Erythroblast (primary cell): ENCODE results near the gene REV3L.

ENCODE experiments used
- GATA1 ChIP-seq: IDR thresholded peaks from 2 replicates; pipeline ENCODE4 v1.6.1; 2011; ENCODE audit warnings: low read depth, mild to moderate bottlenecking, control low read depth, low read length, moderate library complexity
- POLR2A ChIP-seq: IDR thresholded peaks from 2 replicates; pipeline ENCODE4 v1.6.1; 2011; ENCODE audit warnings: mild to moderate bottlenecking, low read length

DNA sequence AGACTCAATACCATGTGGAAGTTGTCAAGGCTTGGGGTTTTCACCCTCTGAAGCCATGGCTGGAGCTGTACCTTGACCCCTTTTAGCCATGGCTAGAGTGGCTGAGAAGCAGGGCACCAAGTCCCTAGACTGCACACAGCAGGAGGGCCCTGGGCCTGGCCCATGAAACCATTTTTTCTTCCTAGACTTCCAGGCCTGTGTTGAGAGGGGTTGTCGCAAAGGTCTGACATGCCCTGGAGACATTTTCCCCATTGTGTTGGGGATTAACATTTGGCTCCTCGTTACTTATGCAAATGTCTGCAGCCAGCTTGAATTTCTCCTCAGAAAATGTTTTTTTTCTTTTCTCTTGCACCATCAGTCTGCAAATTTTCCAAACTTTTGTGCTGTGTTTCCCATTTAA lies 199.3 kb downstream of the REV3L start:
- TF ChIP-seq POLR2A, result no peak
- no peak for TF ChIP-seq GATA1
